Upper lobe of right lung (tissue), 1 donor: Measurements from ENCODE around the gene DEGS2. TPM values are rescaled to one million over a fixed set of nuclear protein-coding genes. Genes with fewer than 3 reads are reported as not detected.
A peak's percentile ranks its signal among the peaks of the same experiment; 100 is the strongest.
"Not testable (repeated sequence)": the region's sequence is repeated elsewhere in the genome, so short reads cannot be mapped to it uniquely, and the experiment has no call there.

Experiments
- ATAC-seq: fragments of 200-7000 bp; cut with Tn5 transposase; one replicate; pipeline ENCODE4 v1.9.1; 2020; ENCODE audit warnings: mild to moderate bottlenecking, moderate library complexity
- DNase-seq: peaks from one replicate; pipeline ENCODE4 v3.0.0-alpha.2; 2020
- H3K27ac ChIP-seq: fragments of 200-600 bp; one replicate; pipeline ENCODE4 v1.8.0; 2022
- H3K27me3 ChIP-seq: fragments of 200-600 bp; one replicate; pipeline ENCODE4 v1.8.0; 2022; ENCODE audit warnings: mild to moderate bottlenecking
- H3K36me3 ChIP-seq: fragments of 200-600 bp; one replicate; pipeline ENCODE4 v1.8.0; 2022
- H3K4me1 ChIP-seq: fragments of 200-600 bp; one replicate; pipeline ENCODE4 v1.8.0; 2022
- H3K4me3 ChIP-seq: fragments of 200-600 bp; one replicate; pipeline ENCODE4 v1.8.0; 2022; ENCODE audit warnings: mild to moderate bottlenecking
- H3K9me3 ChIP-seq: fragments of 200-600 bp; one replicate; pipeline ENCODE4 v1.8.0; 2022
- CTCF ChIP-seq: fragments of 200-600 bp; IDR thresholded peaks from one replicate; pipeline ENCODE4 v1.8.0; 2022; ENCODE audit warnings: antibody characterized with exemption
- intact Hi-C: fragments of 100-400 bp; cut with DNase I; formaldehyde crosslinking; loops from one replicate; pipeline ENCODE4 v1.11.0; 2022
- total RNA-seq: library from RNA; stranded (reverse); fragmentation: NEBNext Ultra II Directional; extraction: Animal tissue kit (Norgen Biotek cat#: 25700); gene quantifications from one replicate; pipeline ENCODE4 v1.2.1, GENCODE V29; 2021
- donor health status: DM: no; HTN: yes; CAD: no; lungs with severe emphysema.

Gene DEGS2
- total RNA-seq, 1 donor from 2014 or later, result 1.7 TPM

- Histone ChIP-seq H3K9me3 (no peaks in the 10 kb centered on the region), H3K4me1 (peaks cover 17% of the 10 kb centered on the region), H3K4me3 (peak overlapping the region; percentile 52), H3K36me3 (no peaks in the 10 kb centered on the region), H3K27ac (peak overlapping the region; percentile 96), H3K27me3 (no peaks in the 10 kb centered on the region)
- no peak for TF ChIP-seq CTCF
- no peak for ATAC-seq
- DNase-seq, result peak; percentile 69
- intact Hi-C loops, result loop anchor here (5.0 kb wide), 1 partner anchor 210 kb away; no protein-coding TSS in a partner anchor
Observed at GRCh38 chr14:100192250-100192671, 32.8 kb upstream of the DEGS2 start.

GRCh38 chr14:100191584-100192249 is 32.3 kb upstream of the DEGS2 start:
- Histone ChIP-seq H3K4me1 (peaks cover 17% of the 10 kb centered on the region), H3K9me3 (no peaks in the 10 kb centered on the region), H3K4me3 (peak overlapping the region; percentile 52), H3K36me3 (no peaks in the 10 kb centered on the region), H3K27ac (peak overlapping the region; percentile 96), H3K27me3 (no peaks in the 10 kb centered on the region)
- intact Hi-C loops, result loop anchor here (5.0 kb wide), 1 partner anchor 209 kb away; no protein-coding TSS in a partner anchor
- DNase-seq, result no peak
- TF ChIP-seq CTCF, result no peak
- ATAC-seq, result no peak

- intact Hi-C loops, result loop anchor here (5.0 kb wide), 1 partner anchor 208 kb away; no protein-coding TSS in a partner anchor
- Histone ChIP-seq H3K4me3 (no peak overlapping the region), H3K27ac (no peak overlapping the region), H3K36me3 (no peaks in the 10 kb centered on the region), H3K4me1 (peaks cover 17% of the 10 kb centered on the region), H3K27me3 (no peaks in the 10 kb centered on the region), H3K9me3 (no peaks in the 10 kb centered on the region)
- DNase-seq (no peak), ATAC-seq (no peak)
- no peak for TF ChIP-seq CTCF
Observed at GRCh38 chr14:100190126-100190525, 30.7 kb upstream of the DEGS2 start.

- Histone ChIP-seq H3K27ac (no peak overlapping the region), H3K4me1 (peaks cover 15% of the 10 kb centered on the region), H3K36me3 (no peaks in the 10 kb centered on the region), H3K9me3 (no peaks in the 10 kb centered on the region), H3K27me3 (no peaks in the 10 kb centered on the region), H3K4me3 (no peak overlapping the region)
- intact Hi-C loops, result no loop called here
- ATAC-seq, result no peak
- DNase-seq, result no peak
- TF ChIP-seq CTCF, result no peak
Observed at GRCh38 chr14:100188392-100189030, 29.1 kb upstream of the DEGS2 start.

- no peaks in the 10 kb centered on the region for H3K27me3 ChIP-seq
- H3K9me3 ChIP-seq, result no peaks in the 10 kb centered on the region
- no peak for TF ChIP-seq CTCF
- H3K4me1 ChIP-seq, result peaks cover 8% of the 10 kb centered on the region
- H3K4me3 ChIP-seq, result no peak overlapping the region
- intact Hi-C loops, result no loop called here
- no peak overlapping the region for H3K27ac ChIP-seq
- peak; percentile 54 for ATAC-seq
- no peak for DNase-seq
- no peaks in the 10 kb centered on the region for H3K36me3 ChIP-seq
Observed at GRCh38 chr14:100187247-100187833, 27.9 kb upstream of the DEGS2 start.

- H3K4me1 ChIP-seq, H3K27me3 ChIP-seq, DNase-seq, H3K27ac ChIP-seq, H3K4me3 ChIP-seq, intact Hi-C loops, ATAC-seq, H3K36me3 ChIP-seq, H3K9me3 ChIP-seq: not testable (repeated sequence)
Observed at GRCh38 chr14:100181876-100182551, 22.6 kb upstream of the DEGS2 start.

- ATAC-seq, H3K4me1 ChIP-seq, H3K27ac ChIP-seq, DNase-seq, H3K27me3 ChIP-seq, intact Hi-C loops, H3K9me3 ChIP-seq, H3K4me3 ChIP-seq, H3K36me3 ChIP-seq: not testable (repeated sequence)
Observed at GRCh38 chr14:100180671-100181070, 21.2 kb upstream of the DEGS2 start.
